ENCODE results near the gene APLN. TPM values are rescaled to one million over a fixed set of nuclear protein-coding genes. Genes with fewer than 3 reads are reported as not detected.

Gene APLN
- total and polyA plus RNA-seq, 3 experiments from 2014 or later, result 0.11 TPM; not detected in 1

GRCh38 chrX:129629837-129630236 is 24.9 kb downstream of the APLN start:
- H3K36me3 ChIP-seq (ENCODE audit: insufficient read depth, low read length), result no peaks in the 10 kb centered on the region
- no peak overlapping the region for H3K4me3 Mint-ChIP-seq
- POLR2A ChIA-PET, result no interaction called here
- no peak overlapping the region for H3K27ac ChIP-seq (ENCODE audit: low read depth, low read length)
- no peaks in the 10 kb centered on the region for H3K36me3 Mint-ChIP-seq
- no peaks in the 10 kb centered on the region for H3K9me3 Mint-ChIP-seq
- H3K9me3 ChIP-seq (ENCODE audit: low read length), result no peaks in the 10 kb centered on the region
- no peaks in the 10 kb centered on the region for H3K27me3 ChIP-seq (ENCODE audit: insufficient read depth, low read length, poor library complexity, severe bottlenecking)
- peaks cover 0 to 4% of the 10 kb centered on the region in 2 donors for H3K27me3 Mint-ChIP-seq
- DNase-seq, result no peak
- H3K4me1 ChIP-seq (ENCODE audit: insufficient read depth, low read length), result no peaks in the 10 kb centered on the region
- H3K4me3 ChIP-seq (ENCODE audit: low read length), result no peak overlapping the region
- CTCF ChIA-PET, result no interaction called here
- peaks cover 5 to 8% (median 6%) of the 10 kb centered on the region in 3 donors for H3K4me1 Mint-ChIP-seq
- no peak overlapping the region for H3K27ac Mint-ChIP-seq

GRCh38 chrX:129626026-129626425 is 28.7 kb downstream of the APLN start:
- Mint-ChIP-seq H3K9me3 (no peaks in the 10 kb centered on the region), H3K27me3 (peaks cover 0 to 5% of the 10 kb centered on the region in 2 donors), H3K4me3 (no peak overlapping the region), H3K36me3 (no peaks in the 10 kb centered on the region), H3K4me1 (peaks cover 5 to 8% (median 6%) of the 10 kb centered on the region in 3 donors), H3K27ac (no peak overlapping the region)
- Histone ChIP-seq H3K9me3 (ENCODE audit: low read length) (no peaks in the 10 kb centered on the region), H3K27me3 (ENCODE audit: insufficient read depth, low read length, poor library complexity, severe bottlenecking) (no peaks in the 10 kb centered on the region), H3K27ac (ENCODE audit: low read depth, low read length) (no peak overlapping the region), H3K4me3 (ENCODE audit: low read length) (no peak overlapping the region), H3K36me3 (ENCODE audit: insufficient read depth, low read length) (no peaks in the 10 kb centered on the region), H3K4me1 (ENCODE audit: insufficient read depth, low read length) (no peaks in the 10 kb centered on the region)
- ChIA-PET POLR2A (no interaction called here), CTCF (no interaction called here)
- no peak for DNase-seq

GRCh38 chrX:129622757-129623301 is 31.9 kb downstream of the APLN start:
- H3K9me3 Mint-ChIP-seq, result no peaks in the 10 kb centered on the region
- peaks cover 0 to 2% (median 0%) of the 10 kb centered on the region in 3 donors for H3K36me3 Mint-ChIP-seq
- H3K27me3 Mint-ChIP-seq, result peaks cover 0 to 7% of the 10 kb centered on the region in 2 donors
- H3K27me3 ChIP-seq (ENCODE audit: insufficient read depth, low read length, poor library complexity, severe bottlenecking), result no peaks in the 10 kb centered on the region
- H3K4me3 ChIP-seq (ENCODE audit: low read length), result no peak overlapping the region
- CTCF ChIA-PET, result interaction anchor here (1.1 kb wide), 1 partner anchor 13 kb away, joined by 4 read pairs; no protein-coding TSS in a partner anchor
- no peaks in the 10 kb centered on the region for H3K4me1 ChIP-seq (ENCODE audit: insufficient read depth, low read length)
- no peak for DNase-seq
- H3K4me1 Mint-ChIP-seq, result peaks cover 5 to 8% (median 6%) of the 10 kb centered on the region in 3 donors
- no peak overlapping the region for H3K27ac Mint-ChIP-seq
- no peaks in the 10 kb centered on the region for H3K36me3 ChIP-seq (ENCODE audit: insufficient read depth, low read length)
- no peak overlapping the region for H3K4me3 Mint-ChIP-seq
- H3K9me3 ChIP-seq (ENCODE audit: low read length), result no peaks in the 10 kb centered on the region
- no peak overlapping the region for H3K27ac ChIP-seq (ENCODE audit: low read depth, low read length)
- POLR2A ChIA-PET, result no interaction called here

GRCh38 chrX:129618997-129619396 is 35.8 kb downstream of the APLN start:
- DNase-seq, result no peak
- Mint-ChIP-seq H3K4me3 (no peak overlapping the region), H3K27ac (no peak overlapping the region), H3K4me1 (peaks cover 0 to 3% (median 3%) of the 10 kb centered on the region in 3 donors), H3K36me3 (peaks cover 0 to 2% (median 0%) of the 10 kb centered on the region in 3 donors), H3K9me3 (no peaks in the 10 kb centered on the region), H3K27me3 (peaks cover 0 to 8% of the 10 kb centered on the region in 2 donors)
- Histone ChIP-seq H3K27me3 (ENCODE audit: insufficient read depth, low read length, poor library complexity, severe bottlenecking) (no peaks in the 10 kb centered on the region), H3K36me3 (ENCODE audit: insufficient read depth, low read length) (no peaks in the 10 kb centered on the region), H3K9me3 (ENCODE audit: low read length) (no peaks in the 10 kb centered on the region), H3K4me1 (ENCODE audit: insufficient read depth, low read length) (no peaks in the 10 kb centered on the region), H3K27ac (ENCODE audit: low read depth, low read length) (no peak overlapping the region), H3K4me3 (ENCODE audit: low read length) (no peak overlapping the region)
- POLR2A ChIA-PET, result no interaction called here
- CTCF ChIA-PET, result interaction anchor here (1.1 to 1.5 kb wide), 2 partner anchors 12 to 19 kb away, joined by 3 to 4 read pairs; no protein-coding TSS in a partner anchor

DNA sequence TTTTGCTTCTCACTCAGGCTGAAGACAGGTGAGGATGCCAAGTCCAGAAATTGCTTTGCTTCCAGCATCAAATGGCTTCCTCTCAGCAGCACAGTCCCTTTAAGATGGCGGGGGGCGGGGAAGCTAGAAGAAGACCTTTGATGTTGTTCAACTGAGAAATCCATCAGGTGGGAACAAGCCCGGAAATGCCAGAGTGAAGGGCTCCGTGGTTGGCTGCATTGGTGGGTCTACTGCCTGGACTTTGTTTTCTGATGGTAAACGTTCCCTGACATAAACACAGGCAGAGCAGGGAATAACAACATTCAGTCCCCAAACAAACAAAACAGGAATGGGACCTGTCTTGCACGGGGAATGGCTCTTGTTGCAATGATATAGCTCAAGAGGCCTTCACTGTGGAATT is 37.3 kb downstream of the APLN start:
- H3K4me3 ChIP-seq (ENCODE audit: low read length), result no peak overlapping the region
- no peak overlapping the region for H3K27ac ChIP-seq (ENCODE audit: low read depth, low read length)
- Mint-ChIP-seq H3K27me3 (peaks cover 0 to 10% of the 10 kb centered on the region in 2 donors), H3K9me3 (no peaks in the 10 kb centered on the region), H3K4me3 (no peak overlapping the region), H3K4me1 (peaks cover 3 to 10% (median 8%) of the 10 kb centered on the region in 3 donors), H3K36me3 (peaks cover 0 to 2% (median 0%) of the 10 kb centered on the region in 3 donors), H3K27ac (no peak overlapping the region)
- no peaks in the 10 kb centered on the region for H3K9me3 ChIP-seq (ENCODE audit: low read length)
- POLR2A ChIA-PET, result no interaction called here
- DNase-seq, result no peak
- CTCF ChIA-PET, result interaction anchor here (1.3 kb wide), 1 partner anchor 16 kb away, joined by 5 read pairs; no protein-coding TSS in a partner anchor
- H3K36me3 ChIP-seq (ENCODE audit: insufficient read depth, low read length), result no peaks in the 10 kb centered on the region
- H3K27me3 ChIP-seq (ENCODE audit: insufficient read depth, low read length, poor library complexity, severe bottlenecking), result no peaks in the 10 kb centered on the region
- no peaks in the 10 kb centered on the region for H3K4me1 ChIP-seq (ENCODE audit: insufficient read depth, low read length)

DNA sequence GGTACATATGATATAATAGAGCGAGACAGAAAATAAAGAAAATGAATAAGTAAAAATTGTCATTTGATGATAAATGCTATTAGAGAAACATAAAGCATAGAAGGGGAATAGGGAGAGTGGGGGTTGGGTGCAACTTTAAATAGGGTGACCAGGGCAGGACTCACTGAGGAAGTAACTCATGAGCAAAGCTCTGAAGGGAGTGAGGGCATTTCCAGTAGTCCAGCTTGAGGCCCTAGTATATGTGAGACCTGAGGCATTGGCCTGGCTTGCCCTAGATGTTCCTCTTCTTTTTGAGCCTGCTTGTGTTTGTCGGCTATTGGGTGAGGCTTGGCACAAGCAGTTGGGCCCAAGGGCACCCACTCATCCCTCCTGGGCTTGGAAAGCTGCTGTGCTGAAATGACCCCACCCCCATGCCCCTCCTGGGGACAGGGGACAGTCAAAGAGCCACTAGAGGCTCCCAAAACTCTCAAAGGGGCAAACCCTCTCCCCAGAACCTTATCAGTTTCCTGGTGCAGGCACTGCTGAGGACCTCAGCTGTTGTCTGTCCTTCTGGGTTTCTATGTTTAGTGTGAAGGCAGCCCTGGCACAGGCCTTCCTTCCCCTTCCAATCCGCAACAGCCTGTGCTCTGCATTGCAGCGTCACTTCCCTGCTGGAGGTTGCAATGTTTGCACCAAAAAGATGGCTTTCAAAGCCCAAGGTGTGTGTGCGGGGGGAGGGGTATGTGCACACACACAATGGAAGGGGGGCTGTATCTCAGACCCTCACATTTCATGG is 40.1 kb downstream of the APLN start:
- H3K27ac ChIP-seq (ENCODE audit: low read depth, low read length), result no peak overlapping the region
- H3K4me3 ChIP-seq (ENCODE audit: low read length), result no peak overlapping the region
- Mint-ChIP-seq H3K27ac (peak overlapping the region in 2 of 8 donors; percentile 20 to 55), H3K4me3 (no peak overlapping the region), H3K27me3 (peaks cover 0 to 6% of the 10 kb centered on the region in 2 donors), H3K9me3 (no peaks in the 10 kb centered on the region), H3K36me3 (no peaks in the 10 kb centered on the region), H3K4me1 (peaks cover 3 to 10% (median 8%) of the 10 kb centered on the region in 3 donors)
- H3K4me1 ChIP-seq (ENCODE audit: insufficient read depth, low read length), result no peaks in the 10 kb centered on the region
- POLR2A ChIA-PET, result no interaction called here
- H3K27me3 ChIP-seq (ENCODE audit: insufficient read depth, low read length, poor library complexity, severe bottlenecking), result no peaks in the 10 kb centered on the region
- H3K36me3 ChIP-seq (ENCODE audit: insufficient read depth, low read length), result no peaks in the 10 kb centered on the region
- CTCF ChIA-PET, result no interaction called here
- no peaks in the 10 kb centered on the region for H3K9me3 ChIP-seq (ENCODE audit: low read length)
- DNase-seq, result no peak

DNA sequence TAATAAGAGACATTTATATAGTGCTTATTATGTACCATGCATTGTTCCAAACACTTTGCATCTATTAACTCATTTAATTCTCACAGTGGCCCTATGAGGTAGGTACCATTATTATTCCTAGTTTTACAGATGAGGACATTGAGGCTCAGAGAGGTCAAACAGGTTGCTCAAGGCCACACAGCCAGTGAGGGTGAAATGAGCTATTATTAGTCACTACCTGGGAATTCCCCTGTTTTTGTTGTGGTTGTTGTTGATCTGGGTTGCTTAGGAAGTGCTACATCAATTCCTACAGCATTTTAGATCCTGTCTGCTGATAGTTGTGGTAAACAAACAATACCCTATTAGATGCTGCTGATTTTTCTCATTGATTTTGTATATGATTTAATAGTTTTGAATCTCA is 41.2 kb downstream of the APLN start:
- no peak overlapping the region for H3K4me3 Mint-ChIP-seq
- H3K4me1 Mint-ChIP-seq, result peaks cover 3 to 10% (median 8%) of the 10 kb centered on the region in 3 donors
- H3K9me3 Mint-ChIP-seq, result no peaks in the 10 kb centered on the region
- no peak overlapping the region for H3K27ac Mint-ChIP-seq
- no peaks in the 10 kb centered on the region for H3K4me1 ChIP-seq (ENCODE audit: insufficient read depth, low read length)
- POLR2A ChIA-PET, result no interaction called here
- no peak overlapping the region for H3K27ac ChIP-seq (ENCODE audit: low read depth, low read length)
- no peaks in the 10 kb centered on the region for H3K9me3 ChIP-seq (ENCODE audit: low read length)
- H3K27me3 ChIP-seq (ENCODE audit: insufficient read depth, low read length, poor library complexity, severe bottlenecking), result no peaks in the 10 kb centered on the region
- H3K4me3 ChIP-seq (ENCODE audit: low read length), result no peak overlapping the region
- no peaks in the 10 kb centered on the region for H3K36me3 Mint-ChIP-seq
- peaks cover 0 to 6% of the 10 kb centered on the region in 2 donors for H3K27me3 Mint-ChIP-seq
- CTCF ChIA-PET, result no interaction called here
- peak in 1 of 5 donors; percentile 19 for DNase-seq
- H3K36me3 ChIP-seq (ENCODE audit: insufficient read depth, low read length), result no peaks in the 10 kb centered on the region

- DNase-seq, result no peak
- Mint-ChIP-seq H3K27me3 (peaks cover 0 to 6% of the 10 kb centered on the region in 2 donors), H3K9me3 (no peaks in the 10 kb centered on the region), H3K4me1 (peaks cover 3 to 10% (median 8%) of the 10 kb centered on the region in 3 donors), H3K27ac (no peak overlapping the region), H3K36me3 (no peaks in the 10 kb centered on the region), H3K4me3 (no peak overlapping the region)
- Histone ChIP-seq H3K9me3 (ENCODE audit: low read length) (no peaks in the 10 kb centered on the region), H3K27ac (ENCODE audit: low read depth, low read length) (no peak overlapping the region), H3K36me3 (ENCODE audit: insufficient read depth, low read length) (no peaks in the 10 kb centered on the region), H3K27me3 (ENCODE audit: insufficient read depth, low read length, poor library complexity, severe bottlenecking) (no peaks in the 10 kb centered on the region), H3K4me1 (ENCODE audit: insufficient read depth, low read length) (no peaks in the 10 kb centered on the region), H3K4me3 (ENCODE audit: low read length) (no peak overlapping the region)
- ChIA-PET CTCF (no interaction called here), POLR2A (no interaction called here)
These were observed 42.4 kb downstream of the APLN start for GRCh38 chrX:129612396-129612795.
